Lung (tissue), 12 donors: ENCODE data around the gene FBXO41. TPM values are rescaled to one million over a fixed set of nuclear protein-coding genes. Genes with fewer than 3 reads are reported as not detected.

Source experiments
- ATAC-seq: fragments of 200-7000 bp; cut with Tn5 transposase; one replicate; pipeline ENCODE4 v1.9.1; 2020; ENCODE audit warnings: moderate number of reproducible peaks; ENCODE audit not compliant: insufficient read depth, low FRiP score
- DNase-seq, 3 donors: peaks; one replicate each; pipeline ENCODE4 v3.0.0-alpha.2; 2013 to 2017
- H3K27ac ChIP-seq, 2 donors: one replicate each; pipeline ENCODE4 v1.5.1; 2013; ENCODE audit warnings: mild to moderate bottlenecking in 2 of 2, moderate library complexity in 2 of 2, control low read depth in 1 of 2, inconsistent platforms in 1 of 2, low read depth in 1 of 2, low read length in 1 of 2
- H3K27me3 ChIP-seq, 3 donors: one replicate each; pipeline ENCODE4 v1.5.1; 2013; ENCODE audit warnings: low read length in 2 of 3; ENCODE audit not compliant: control insufficient read depth in 3 of 3, insufficient read depth in 3 of 3
- H3K36me3 ChIP-seq, 4 donors: one replicate each; pipeline ENCODE4 v1.5.1; 2013; ENCODE audit warnings: low read length in 4 of 4, mild to moderate bottlenecking in 1 of 4, moderate library complexity in 1 of 4; ENCODE audit not compliant: control insufficient read depth in 4 of 4, insufficient read depth in 4 of 4
- H3K4me1 ChIP-seq, 5 donors: one replicate each; pipeline ENCODE4 v1.5.1; 2013; ENCODE audit warnings: low read length in 5 of 5, mild to moderate bottlenecking in 2 of 5, moderate library complexity in 1 of 5; ENCODE audit not compliant: control insufficient read depth in 5 of 5, insufficient read depth in 5 of 5
- H3K4me3 ChIP-seq: one replicate; pipeline ENCODE4 v1.5.1; 2013; ENCODE audit warnings: mild to moderate bottlenecking, control low read depth, moderate library complexity
- H3K9ac ChIP-seq, 2 donors: one replicate each; pipeline ENCODE4 v1.5.1; 2013; ENCODE audit warnings: low read length in 2 of 2, control low read depth in 1 of 2; ENCODE audit not compliant: insufficient read depth in 1 of 2
- H3K9me3 ChIP-seq, 4 donors: one replicate each; pipeline ENCODE4 v1.5.1; 2013; ENCODE audit warnings: low read length in 3 of 4, mild to moderate bottlenecking in 1 of 4, moderate library complexity in 1 of 4; ENCODE audit not compliant: control insufficient read depth in 4 of 4, insufficient read depth in 3 of 4
- CTCF ChIP-seq: IDR thresholded peaks from 2 replicates; pipeline ENCODE4 v1.5.1; 2012; ENCODE audit warnings: mild to moderate bottlenecking; ENCODE audit errors: control extremely low read depth, extremely low read depth
- WGBS, 2 donors: extraction: QIAGEN DNeasy Blood & Tissue Kit; methylation state at CpG; one replicate each; pipeline ENCODE4 v1.1.7; 2013; 5-methylcytosine and 5-hydroxymethylcytosine counted together
- polyA plus RNA-seq, 2 donors: library from polyadenylated mRNA; stranded (reverse); fragments of 200-250 nt; gene quantifications; one replicate each; pipeline ENCODE4 v1.2.1, GENCODE V29; 2013
- total RNA-seq, 2 donors: library from RNA; depleted of rRNA in 1 of 2; stranded (reverse); fragments of >200 nt in 1 of 2; gene quantifications; one replicate each; pipeline ENCODE4 v1.2.1, GENCODE V29; 2014 to 2021
- donor health status: control.
- donor health status: control.
- donor health status: Bipolar disorder and iron deficiency.
- donor health status: healthy.
- donor health status: DM: yes; HTN: yes; CAD: no.

The FBXO41 gene
- total and polyA plus RNA-seq, 4 donors, result 0.93 to 5.0 (median 1.7) TPM

- no peak for ATAC-seq
- H3K9me3 ChIP-seq, result no peaks in the 10 kb centered on the region
- H3K36me3 ChIP-seq, result peaks cover 62 to 84% (median 72%) of the 10 kb centered on the region in 4 donors
- H3K27ac ChIP-seq, result no peak overlapping the region
- H3K4me3 ChIP-seq, result no peak overlapping the region
- no peak overlapping the region for H3K9ac ChIP-seq
- WGBS, 2 donors, result 87 to 88% methylated on average over 9 of the region's 9 CpGs
- H3K4me1 ChIP-seq, result no peaks in the 10 kb centered on the region
- no peaks in the 10 kb centered on the region for H3K27me3 ChIP-seq
- DNase-seq, result no peak
- TF ChIP-seq CTCF, result no peak
Observed at GRCh38 chr2:73249636-73250035, 34.6 kb downstream of the FBXO41 start.

- TF ChIP-seq CTCF, result no peak
- Histone ChIP-seq H3K27ac (no peak overlapping the region), H3K4me3 (no peak overlapping the region), H3K9ac (no peak overlapping the region), H3K36me3 (peaks cover 54 to 83% (median 66%) of the 10 kb centered on the region in 4 donors), H3K9me3 (no peaks in the 10 kb centered on the region), H3K27me3 (no peaks in the 10 kb centered on the region), H3K4me1 (peaks cover 0 to 7% (median 0%) of the 10 kb centered on the region in 5 donors)
- ATAC-seq (no peak), DNase-seq (no peak)
- WGBS, 2 donors, result 73 to 84% methylated on average over 3 of the region's 3 CpGs
Observed at GRCh38 chr2:73246850-73247249, 37.4 kb downstream of the FBXO41 start.

DNA sequence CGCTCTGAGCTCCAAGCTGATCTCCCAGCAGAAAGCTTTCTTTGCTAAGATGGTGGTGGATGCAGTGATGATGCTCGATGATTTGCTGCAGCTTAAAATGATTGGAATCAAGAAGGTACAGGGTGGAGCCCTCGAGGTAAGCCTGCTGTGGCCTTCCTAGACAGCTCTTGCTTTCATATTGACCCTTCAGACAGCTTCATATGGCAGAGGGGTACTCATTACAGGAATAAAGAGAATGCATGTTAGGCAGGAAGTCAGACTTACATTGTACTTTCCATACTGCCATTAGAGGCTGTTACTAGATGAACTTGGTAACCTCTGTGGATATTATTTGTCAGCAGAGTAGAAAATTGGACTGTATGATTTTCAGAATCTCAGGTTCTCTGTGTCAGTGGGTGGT, 39.7 kb downstream of the FBXO41 start:
- Histone ChIP-seq H3K4me3 (no peak overlapping the region), H3K27me3 (no peaks in the 10 kb centered on the region), H3K9me3 (no peaks in the 10 kb centered on the region), H3K36me3 (peaks cover 43 to 76% (median 58%) of the 10 kb centered on the region in 4 donors), H3K27ac (no peak overlapping the region), H3K9ac (no peak overlapping the region), H3K4me1 (peaks cover 0 to 7% (median 0%) of the 10 kb centered on the region in 5 donors)
- ATAC-seq (no peak), DNase-seq (no peak)
- TF ChIP-seq CTCF, result no peak
- WGBS, 2 donors, result 90 to 92% methylated on average over 3 of the region's 3 CpGs

- DNase-seq (peak in 2 of 3 donors; percentile 50 to 86), ATAC-seq (no peak)
- Histone ChIP-seq H3K9me3 (no peaks in the 10 kb centered on the region), H3K27ac (no peak overlapping the region), H3K4me1 (peaks cover 0 to 7% (median 0%) of the 10 kb centered on the region in 5 donors), H3K9ac (no peak overlapping the region), H3K27me3 (no peaks in the 10 kb centered on the region), H3K4me3 (no peak overlapping the region), H3K36me3 (peaks cover 42 to 76% (median 54%) of the 10 kb centered on the region in 4 donors)
- 51 to 70% methylated on average over 5 of the region's 5 CpGs for WGBS, 2 donors
- TF ChIP-seq CTCF, result no peak
Observed at GRCh38 chr2:73243884-73244570, 40.3 kb downstream of the FBXO41 start.
